GM19035 (cell line): Measurements from ENCODE around the gene PITPNC1.
"Not testable (repeated sequence)": the region's sequence is repeated elsewhere in the genome, so short reads cannot be mapped to it uniquely, and the experiment has no call there.

Source experiments
- ATAC-seq: cut with Tn5 transposase; IDR thresholded peaks from one replicate; pipeline ENCODE4 v1.9.1; 2021; ENCODE audit not compliant: unreplicated experiment

The PITPNC1 gene

DNA sequence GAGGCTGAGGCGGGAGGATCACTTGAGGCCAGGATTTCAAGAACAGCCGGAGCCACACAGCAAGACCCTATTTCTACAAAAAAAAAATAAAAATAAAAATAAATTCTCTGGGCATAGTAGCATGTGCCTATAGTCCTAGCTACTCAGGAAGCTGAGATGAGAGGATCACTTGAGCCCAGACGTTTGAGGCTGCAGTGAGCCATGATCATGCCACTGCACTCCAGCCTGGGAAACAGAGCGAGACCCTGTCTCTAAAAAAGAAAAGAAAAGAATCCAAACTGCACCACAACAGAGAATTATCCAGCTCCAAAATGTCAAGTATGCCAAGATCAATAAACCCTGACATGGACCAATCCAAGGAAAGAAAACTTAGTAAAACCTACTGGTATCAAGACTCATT is 261.8 kb downstream of the PITPNC1 start:
- ATAC-seq: no peak

DNA sequence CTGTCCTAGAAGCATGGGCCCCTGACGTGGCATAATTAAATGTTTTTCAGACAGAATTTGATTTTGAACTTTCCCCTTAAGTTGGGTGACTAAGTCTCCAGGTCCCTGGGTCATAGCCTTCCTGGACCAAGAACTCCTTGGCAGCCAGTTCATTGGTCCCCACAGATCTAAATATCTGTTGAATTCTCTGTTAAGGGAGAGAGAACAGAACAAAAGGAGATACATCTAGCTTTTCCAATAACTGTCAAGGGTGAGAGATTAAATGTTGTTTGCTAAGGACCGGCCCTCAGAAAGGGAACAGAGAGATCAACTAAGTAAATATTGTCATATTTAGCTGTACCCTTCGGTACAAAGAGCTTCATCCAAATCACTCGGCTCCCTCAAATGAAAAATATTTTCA is 262.5 kb downstream of the PITPNC1 start:
- no peak for ATAC-seq

DNA sequence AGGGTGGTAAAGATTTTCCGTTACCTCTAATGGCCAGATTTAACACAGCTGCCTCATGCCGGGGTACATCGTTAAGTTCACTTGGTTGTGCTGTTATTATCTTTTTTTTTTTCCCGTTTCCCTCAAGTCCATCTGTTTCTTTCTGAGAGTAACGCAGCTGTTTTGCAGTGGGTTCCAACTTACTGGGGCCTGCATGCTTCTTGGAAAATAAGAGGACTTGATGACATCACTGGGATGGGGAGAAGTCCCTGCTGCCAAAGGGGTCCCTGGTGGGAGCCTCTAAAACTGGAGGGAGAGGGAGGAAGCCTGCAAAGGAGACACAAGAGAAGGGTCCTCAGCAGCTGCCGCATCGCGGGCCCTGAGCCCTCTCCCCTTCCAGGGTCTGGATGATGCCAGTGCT is 262.9 kb downstream of the PITPNC1 start:
- ATAC-seq: no peak

DNA sequence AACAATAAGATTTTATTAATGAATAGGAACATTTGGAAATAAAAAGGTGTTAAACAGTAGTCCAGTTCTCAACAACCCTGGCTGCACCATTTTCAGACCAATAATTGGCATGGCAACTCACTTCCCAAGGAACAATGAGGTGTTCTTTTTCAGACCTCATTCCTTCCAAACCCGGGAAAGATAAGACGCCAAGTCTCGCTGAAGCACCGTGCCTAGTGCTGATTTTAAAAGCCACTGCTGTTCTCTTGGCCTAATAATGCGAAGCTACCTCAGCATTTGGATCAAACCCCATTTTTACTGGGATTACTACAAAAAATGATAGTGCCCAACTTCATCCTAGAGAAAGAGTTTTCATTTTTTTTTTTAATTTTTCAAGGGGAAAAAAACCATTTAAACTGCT is 265.4 kb downstream of the PITPNC1 start:
- no peak for ATAC-seq

DNA sequence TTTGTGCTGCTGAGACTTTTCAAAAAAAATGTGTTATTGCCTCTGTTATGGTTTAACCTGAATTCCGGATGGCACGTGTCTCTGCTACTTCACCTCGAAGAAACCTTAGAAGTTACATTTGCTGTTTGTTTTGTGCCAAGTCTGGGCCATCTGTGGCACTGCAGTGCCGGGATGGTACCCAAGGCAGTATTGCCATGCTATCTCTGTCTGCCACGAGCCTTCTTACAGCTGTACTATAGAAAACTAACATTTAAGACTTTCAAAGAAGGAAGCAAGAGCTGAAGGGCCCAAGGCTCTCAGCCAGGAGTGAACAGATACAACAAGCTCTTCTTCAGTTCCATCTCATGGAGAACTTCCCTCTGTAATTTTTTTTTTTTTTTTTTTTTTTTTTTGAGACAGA is 267.0 kb downstream of the PITPNC1 start:
- ATAC-seq: no peak

DNA sequence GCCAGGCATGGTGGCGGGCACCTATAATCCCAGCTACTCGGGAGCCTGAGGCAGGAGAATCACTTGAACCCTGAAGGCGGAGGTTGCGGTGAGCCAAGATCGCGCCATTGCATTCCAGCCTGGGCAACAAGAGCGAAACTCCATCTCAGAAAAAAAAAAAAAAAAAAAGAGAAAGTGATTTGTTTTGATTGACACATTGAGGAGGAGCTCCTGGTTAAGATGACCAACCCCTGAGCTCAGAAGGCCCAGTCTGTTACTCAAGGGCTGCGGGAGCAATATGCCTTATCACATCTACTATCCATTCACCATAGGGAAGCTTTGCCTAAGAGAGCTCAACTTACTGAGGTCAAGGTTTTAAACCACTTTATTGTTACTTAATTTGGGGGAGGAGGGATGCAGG is 268.1 kb downstream of the PITPNC1 start:
- ATAC-seq: not testable (repeated sequence)

DNA sequence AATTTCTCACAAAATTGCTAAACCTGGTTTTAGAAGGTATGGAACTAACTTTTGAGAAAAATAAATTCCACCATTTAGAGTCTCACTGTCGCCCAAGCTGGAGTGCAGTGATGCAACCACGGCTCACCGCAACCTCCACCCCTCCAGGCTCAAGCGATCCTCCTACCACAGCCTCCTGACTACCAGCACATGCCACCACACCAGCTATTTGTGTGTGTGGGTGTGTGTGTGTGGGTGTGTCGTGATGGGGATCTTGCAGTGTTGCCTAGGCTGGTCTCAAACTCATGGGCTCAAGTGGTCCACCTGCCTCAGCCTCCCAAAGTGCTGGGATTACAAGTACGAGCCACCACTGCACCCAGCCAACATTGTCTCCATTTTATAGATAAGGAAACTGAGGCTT is 269.4 kb downstream of the PITPNC1 start:
- no peak for ATAC-seq

DNA sequence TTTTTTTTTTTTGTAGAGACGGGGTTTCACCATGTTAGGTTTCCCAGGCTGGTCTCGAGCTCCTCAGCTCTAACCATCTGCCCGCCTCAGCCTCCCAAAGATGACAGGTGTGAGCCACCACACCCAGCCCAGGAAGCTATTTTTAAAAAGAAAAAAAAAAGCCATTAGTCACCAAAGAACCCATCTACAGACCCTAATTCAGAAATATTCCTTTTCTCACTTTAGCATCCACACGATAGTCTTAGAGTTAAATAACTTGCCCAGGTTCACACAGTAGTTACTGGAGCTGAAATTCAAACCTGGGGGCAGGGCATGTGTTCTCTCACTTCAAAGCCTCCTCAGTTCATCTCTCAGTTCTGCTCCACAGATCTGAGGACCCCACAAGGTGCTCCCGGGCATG is 270.4 kb downstream of the PITPNC1 start:
- no peak for ATAC-seq

DNA sequence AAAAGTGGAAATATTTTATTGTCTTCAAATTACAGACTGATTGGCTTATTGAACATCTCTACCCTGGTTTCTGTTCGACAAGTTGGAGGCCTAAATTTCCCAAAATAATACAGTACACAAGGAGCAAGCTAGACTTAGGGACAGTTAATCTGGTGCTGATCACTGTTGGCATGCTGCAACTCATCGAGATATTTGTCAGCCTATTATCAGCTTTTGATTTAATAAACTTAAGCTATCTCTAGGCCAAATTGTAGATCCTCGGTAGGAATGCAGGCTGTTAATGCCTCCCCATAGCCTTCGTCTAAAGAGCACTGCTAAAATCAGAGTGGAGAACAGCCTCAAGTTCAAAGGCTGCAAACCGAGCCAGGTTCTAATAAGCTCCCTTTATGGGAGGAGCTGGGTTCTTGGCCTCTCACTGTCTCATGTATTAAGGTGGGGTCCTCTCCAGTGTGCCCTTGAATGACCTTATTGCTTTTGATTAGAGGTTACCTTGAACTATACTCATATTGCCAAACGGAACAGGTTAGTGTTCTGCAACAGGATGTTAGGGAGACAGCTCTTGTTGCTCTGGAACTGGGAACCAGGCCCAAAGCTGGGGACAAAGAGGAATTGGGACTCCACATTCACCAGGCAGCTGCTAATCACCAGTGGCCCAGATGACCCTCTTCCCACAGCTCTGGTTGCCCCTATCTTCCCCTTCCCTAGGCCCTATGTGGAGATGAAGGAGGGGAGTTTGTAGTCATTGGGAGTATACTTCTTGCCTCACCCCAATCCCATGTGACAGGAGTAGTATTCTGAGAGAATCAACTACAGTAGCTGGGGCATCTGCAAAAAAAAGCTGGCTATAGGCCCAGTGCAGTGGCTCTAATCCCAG is 271.2 kb downstream of the PITPNC1 start:
- ATAC-seq: no peak

DNA sequence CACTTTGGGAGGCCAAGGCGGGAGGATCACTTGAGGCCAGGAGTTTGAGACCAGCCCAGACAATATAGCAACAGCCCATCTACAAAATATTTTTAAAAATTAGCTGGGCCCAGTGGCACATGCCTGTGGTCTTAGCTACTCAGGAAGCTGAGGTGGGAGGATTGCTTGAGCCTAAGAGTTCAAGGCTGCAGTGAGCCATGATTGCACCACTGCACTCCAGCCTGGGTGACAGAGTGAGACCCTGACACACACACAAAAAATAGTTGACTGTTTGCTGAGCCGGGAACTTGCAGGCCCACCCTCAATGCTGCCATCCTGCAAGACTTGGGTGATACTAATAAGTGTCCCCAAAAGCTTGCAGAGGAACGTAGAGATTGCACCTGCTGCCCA is 271.8 kb downstream of the PITPNC1 start:
- not testable (repeated sequence) for ATAC-seq

DNA sequence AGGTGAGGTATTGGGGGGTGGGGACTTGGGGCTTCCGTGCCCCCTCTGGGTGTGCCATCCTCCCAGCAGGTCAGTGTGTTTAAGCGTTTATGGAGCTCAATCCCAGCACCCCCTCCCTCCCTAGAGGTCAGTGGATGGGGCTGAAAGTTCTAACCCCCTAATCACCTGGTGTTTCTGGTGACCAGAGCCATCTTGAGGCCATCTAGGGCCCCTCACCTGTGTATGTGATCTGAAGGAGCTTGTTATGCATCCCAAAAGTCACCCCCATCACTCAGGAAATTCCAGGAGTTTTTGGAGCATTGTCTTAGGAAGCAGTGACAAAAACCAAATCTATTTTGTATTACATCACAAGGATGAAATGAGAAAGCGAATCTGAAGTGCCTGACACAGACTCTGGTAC is 272.8 kb downstream of the PITPNC1 start:
- no peak for ATAC-seq

DNA sequence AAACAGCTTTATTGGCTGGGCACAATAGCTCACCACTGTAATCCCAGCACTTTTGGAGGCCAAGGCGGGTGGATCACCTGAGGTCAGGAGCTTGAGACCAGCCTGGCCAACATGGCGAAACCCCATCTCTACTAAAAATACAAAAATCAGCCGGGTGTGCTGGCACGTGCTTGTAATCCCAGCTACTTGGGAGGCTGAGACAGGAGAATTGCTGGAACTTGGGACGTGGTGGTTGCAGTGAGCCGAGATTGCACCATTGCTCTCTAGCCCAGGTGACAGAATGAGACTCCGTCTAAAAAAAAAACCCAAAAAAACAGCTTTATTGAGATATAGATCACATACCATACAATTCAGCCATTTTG is 274.1 kb downstream of the PITPNC1 start:
- ATAC-seq: peak; percentile 7

DNA sequence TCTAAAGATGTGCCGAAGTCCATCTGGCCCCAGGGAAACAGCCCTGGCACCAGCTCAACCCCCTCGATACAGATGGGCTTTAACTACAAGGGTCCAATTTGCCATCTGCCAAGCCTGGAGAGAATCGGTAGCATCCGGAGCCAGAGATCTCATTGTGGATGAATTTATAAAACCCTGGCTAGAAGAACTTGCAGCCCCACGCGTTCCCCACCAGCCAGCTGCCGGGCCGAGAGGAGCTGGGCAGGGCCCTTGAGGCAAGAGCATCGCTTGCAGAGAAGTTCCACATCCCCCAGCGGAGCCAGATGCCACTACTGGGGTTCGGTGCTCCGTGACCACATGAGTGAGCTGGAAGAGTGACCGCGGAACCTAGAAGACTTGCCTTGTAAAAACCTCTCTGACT is 275.4 kb downstream of the PITPNC1 start:
- no peak for ATAC-seq

DNA sequence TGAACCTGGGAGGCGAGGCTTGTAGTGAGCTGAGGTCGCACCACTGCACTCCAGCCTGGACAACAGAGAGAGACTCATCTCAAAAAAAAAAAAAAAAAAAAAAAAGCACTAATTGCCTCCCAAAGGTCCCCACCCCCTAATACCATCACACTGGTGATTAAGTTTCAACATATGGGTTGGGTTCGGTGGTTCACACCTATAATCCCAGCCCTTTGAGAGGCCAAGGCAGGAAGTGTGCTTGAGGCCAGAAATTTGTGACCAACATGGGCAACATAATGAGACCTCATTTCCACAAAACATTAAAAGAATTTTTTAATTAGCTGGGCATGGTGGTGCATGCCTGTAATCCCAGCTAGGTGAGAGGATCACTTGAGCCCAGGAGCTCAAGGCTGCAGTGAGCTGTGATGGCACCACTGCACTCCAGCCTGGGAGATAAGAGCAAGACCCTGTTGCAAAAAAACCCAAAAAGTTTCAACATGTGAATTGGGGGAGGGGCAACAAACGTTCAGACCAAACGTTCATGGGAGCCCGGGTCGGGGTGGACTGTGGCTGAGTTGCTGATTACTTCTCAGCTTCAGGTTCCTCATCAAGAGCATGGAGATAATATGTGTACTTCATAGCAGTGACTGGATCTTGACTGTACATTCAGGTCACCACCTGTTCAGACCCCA is 278.5 kb downstream of the PITPNC1 start:
- no peak for ATAC-seq

DNA sequence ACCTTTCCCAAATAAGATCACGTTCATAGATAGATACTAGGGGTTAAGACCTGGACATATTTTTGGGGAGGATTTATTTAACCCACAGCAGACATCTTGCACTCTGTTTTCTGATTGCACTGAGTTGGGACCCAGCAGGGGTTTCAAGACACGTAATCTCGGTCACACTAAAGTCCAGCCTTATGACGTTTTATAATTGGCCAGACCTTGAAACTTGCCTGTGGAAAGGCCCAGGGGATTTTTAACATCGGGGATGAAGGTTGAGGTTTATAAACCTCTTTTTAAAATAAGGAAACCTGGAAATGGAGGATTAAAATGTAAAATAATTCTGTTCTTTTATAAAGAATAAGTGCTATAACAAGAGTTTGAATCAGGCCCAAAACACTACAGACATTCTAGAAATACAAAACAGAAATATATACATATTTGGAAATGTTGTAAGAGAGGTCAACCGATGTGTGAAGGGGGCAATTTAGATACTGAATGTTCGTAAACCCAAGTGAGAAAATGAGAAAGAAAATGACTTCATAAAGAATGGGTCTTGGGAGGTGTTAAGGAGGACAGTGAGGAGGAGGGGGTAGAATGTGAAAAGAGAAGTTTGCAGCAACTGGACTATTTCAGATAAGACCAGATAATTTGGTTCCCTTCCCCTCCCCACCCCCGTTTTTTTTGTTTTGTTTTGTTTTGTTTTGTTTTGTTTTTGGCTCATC is 279.6 kb downstream of the PITPNC1 start:
- peak; percentile 64 for ATAC-seq

DNA sequence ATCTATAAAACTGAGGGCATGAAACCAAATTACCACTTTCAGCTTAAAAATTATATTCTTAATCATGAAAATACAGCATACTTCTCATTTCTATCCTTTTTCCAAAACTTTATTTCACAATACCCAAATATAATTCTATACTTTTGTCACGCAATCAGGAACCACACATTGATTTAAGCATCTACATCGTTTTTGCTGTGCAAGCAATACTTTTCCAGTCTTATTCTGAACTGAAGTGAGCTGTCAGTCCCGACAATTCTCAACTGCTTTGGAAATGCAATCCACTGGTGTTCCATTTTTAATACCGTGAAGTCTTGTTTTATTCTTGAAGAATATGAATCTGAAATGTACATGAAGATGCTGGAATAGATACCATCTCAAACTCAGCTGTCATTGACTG is 280.5 kb downstream of the PITPNC1 start:
- ATAC-seq: no peak

DNA sequence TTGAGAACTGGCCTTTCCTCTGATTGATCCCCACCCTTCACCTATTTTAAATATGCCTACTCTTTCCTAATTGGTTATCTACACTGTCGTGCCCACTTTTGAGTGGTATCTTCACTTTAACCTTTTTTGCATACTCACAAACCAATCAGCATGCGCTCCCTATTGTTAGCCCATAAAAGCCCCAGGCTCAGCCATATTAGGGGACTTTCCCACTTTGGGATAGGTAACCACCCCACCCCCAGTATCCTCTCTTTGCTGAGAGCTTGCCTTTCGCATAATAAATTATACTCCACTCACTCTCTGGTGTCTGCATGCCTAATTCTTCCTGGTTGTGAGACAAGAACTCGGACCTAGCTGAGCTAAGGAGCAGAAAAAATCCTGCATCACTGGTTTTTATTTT is 281.2 kb downstream of the PITPNC1 start:
- no peak for ATAC-seq

DNA sequence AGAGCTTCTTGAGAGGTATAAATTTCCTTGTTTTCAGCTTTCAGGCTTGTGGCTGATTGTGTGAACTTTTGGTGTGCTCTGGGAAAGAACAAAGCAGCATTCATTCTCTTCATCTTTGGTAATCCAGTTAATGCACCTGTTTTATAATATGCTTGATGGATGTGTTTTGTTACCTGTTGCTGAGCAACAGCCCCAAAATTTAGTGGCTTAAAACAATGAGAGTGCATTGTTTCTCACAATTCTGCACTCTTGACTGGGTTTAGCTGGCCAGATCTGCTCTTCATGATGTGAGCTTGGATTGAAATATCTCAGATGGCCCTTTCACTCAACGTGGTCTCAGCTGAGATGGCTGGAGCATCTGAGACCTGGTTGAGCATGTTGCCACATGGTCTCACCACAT is 281.9 kb downstream of the PITPNC1 start:
- no peak for ATAC-seq

DNA sequence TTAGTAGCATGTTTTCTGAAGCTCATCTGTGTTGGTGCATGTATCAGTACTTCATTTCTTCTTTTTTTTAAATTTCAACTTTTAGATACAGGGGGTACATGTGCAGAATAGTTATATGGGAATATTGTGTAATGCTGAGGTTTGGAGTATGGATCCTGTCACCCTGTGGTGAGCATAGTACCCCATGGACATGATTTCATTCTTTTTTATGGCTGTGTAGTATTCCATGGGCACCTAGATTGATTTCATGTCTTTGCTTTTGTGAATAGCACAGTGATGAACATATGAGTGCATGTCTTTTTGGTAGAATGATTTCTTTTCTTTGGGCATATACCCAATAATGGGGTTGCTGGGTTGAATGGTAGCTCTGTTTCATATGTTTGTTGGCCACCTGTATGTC is 285.6 kb downstream of the PITPNC1 start:
- ATAC-seq: no peak

DNA sequence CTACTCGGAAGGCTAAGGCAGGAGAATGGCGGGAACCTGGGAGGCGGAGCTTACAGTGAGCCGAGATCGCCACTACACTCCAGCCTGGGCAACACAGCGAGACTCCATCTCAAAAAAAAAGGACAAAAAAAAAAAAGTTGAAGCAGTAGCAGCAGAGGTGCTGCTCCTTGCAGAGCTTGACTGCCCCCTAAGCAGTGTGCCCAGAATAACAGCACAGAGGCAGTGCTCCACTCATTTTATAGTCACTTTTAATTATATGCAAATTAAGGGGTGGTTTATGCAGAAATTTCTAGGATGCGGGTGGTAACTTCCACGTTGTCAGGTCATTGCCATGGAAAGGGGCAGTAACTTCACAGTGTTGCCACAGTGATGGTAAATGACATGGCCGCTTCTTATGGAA is 286.4 kb downstream of the PITPNC1 start:
- ATAC-seq: no peak

DNA sequence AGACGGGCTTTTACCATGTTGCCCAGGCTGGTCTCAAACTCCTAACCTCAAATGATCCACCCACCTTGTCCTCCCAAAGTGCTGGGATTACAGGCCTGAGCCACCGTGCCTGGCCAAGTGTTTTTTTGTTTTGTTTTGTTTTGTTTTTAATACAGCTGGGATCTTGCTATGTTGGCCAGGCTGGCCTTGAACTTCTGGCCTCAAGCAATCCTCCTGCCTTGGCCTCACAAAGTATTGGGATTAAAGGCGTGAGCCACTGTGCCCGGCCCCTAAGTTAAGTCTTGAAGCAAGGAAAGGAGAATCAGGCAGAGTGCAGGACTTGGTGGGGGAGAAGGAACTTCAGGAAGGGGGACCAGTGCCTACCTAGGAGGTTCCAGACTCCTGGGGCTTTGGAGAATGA is 288.9 kb downstream of the PITPNC1 start:
- no peak for ATAC-seq

DNA sequence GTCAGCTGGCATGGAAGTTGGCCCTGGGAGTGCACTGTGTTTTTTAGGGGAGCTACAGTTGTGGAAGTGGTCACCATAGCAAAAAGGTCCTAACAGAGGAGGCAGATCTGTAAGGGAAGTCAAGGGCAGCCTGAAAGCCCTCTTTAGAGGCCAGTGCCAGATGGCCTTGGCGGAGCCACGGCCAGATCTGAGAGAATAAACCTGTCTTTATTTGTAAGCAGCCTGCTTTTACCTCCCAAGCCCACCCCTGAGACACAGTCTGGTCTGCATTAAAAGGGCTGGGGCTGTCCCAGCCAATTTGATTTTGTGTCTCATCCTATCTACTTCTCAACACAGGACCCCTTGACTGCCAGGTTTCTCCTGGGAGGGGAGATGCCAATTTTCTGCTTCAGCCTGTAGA is 289.6 kb downstream of the PITPNC1 start:
- no peak for ATAC-seq
